Left lung (tissue), 10 donors: ENCODE measurements around the gene TMC2. TPM values are rescaled to one million over a fixed set of nuclear protein-coding genes. Genes with fewer than 3 reads are reported as not detected.

ENCODE experiments used
- ATAC-seq: fragments of 200-7000 bp; cut with Tn5 transposase; one replicate; pipeline ENCODE4 v1.9.1; 2020; ENCODE audit warnings: moderate library complexity
- DNase-seq, 4 donors: peaks; one replicate each; pipeline ENCODE4 v3.0.0-alpha.2; 2013 to 2020
- H3K27ac ChIP-seq, 2 donors: fragments of 200-600 bp; sonication (generic) in 1 of 2; one replicate each; pipeline versions ENCODE4 v1.5.0 to v1.8.0; 2020 to 2021
- H3K27me3 ChIP-seq, 2 donors: fragments of 200-600 bp; sonication (generic) in 1 of 2; one replicate each; pipeline versions ENCODE4 v1.5.0 to v1.8.0; 2020 to 2021
- H3K36me3 ChIP-seq, 2 donors: fragments of 200-600 bp; sonication (generic) in 1 of 2; one replicate each; pipeline versions ENCODE4 v1.5.0 to v1.8.0; 2020 to 2021
- H3K4me1 ChIP-seq, 2 donors: fragments of 200-600 bp; one replicate each; pipeline ENCODE4 v1.8.0; 2021
- H3K4me3 ChIP-seq, 2 donors: fragments of 200-600 bp; sonication (generic) in 1 of 2; one replicate each; pipeline versions ENCODE4 v1.5.0 to v1.8.0; 2020 to 2021; ENCODE audit warnings: mild to moderate bottlenecking in 1 of 2
- H3K9me3 ChIP-seq, 2 donors: fragments of 200-600 bp; sonication (generic) in 1 of 2; one replicate each; pipeline versions ENCODE4 v1.5.0 to v1.8.0; 2020 to 2021
- intact Hi-C, 2 donors: fragments of 100-400 bp; cut with DNase I; formaldehyde crosslinking; loops; one replicate each; pipeline versions ENCODE4 v1.11.2 to v1.14.2; 2022
- polyA plus RNA-seq, 6 donors: library from polyadenylated mRNA; unstranded; fragments of 120-200 nt; gene quantifications; one replicate each; pipeline ENCODE4 v1.2.1, GENCODE V29; 2013; ENCODE audit not compliant: insufficient read length in 6 of 6
- total RNA-seq, 2 donors: library from RNA; stranded (reverse); fragmentation: NEBNext Ultra II Directional; extraction: Animal tissue kit (Norgen Biotek cat#: 25700); gene quantifications; one replicate each; pipeline ENCODE4 v1.2.1, GENCODE V29; 2021
- TF ChIP-seq, protein P1 (sequence below), 2 donors: fragments of 200-600 bp; sonication (generic) in 1 of 2; IDR thresholded peaks; one replicate each; pipeline versions ENCODE4 v1.5.0 to v1.8.0; 2021; ENCODE audit warnings: antibody characterized with exemption in 2 of 2
- donor health status: DM: no; HTN: yes; CAD: no.
- donor health status: DM: no; HTN: no; CAD: no.

The TMC2 gene
- total and polyA plus RNA-seq, 8 donors = 0.10 to 0.37 (median 0.21) TPM; not detected in 1

DNA sequence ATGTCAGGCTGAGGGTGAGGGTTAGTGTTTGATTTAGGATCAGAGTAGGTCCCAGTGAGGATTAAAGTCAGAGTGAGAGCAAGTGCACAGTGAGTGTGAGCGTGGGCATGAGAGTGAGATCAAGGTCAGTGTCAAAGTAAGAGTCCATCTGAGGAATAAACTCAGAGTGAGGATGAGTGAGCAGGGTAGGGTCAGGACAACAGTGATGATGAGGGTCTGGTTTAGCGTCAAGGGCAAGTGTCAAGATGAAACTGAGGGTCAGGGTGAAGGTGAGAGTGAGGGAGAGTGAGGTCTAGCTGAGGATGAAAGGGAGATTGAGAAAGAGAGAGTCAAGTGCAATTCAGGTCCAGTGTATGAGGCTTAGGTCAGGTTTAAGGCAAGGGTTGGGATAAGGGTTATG lies 20.0 kb upstream of the TMC2 start:
- Histone ChIP-seq H3K36me3 (no peaks in the 10 kb centered on the region), H3K9me3 (no peaks in the 10 kb centered on the region), H3K4me1 (no peaks in the 10 kb centered on the region), H3K27me3 (no peaks in the 10 kb centered on the region), H3K4me3 (no peak overlapping the region), H3K27ac (no peak overlapping the region)
- intact Hi-C loops = no loop called here
- DNase-seq (no peak), ATAC-seq (no peak)
- TF ChIP-seq, protein P1, sequence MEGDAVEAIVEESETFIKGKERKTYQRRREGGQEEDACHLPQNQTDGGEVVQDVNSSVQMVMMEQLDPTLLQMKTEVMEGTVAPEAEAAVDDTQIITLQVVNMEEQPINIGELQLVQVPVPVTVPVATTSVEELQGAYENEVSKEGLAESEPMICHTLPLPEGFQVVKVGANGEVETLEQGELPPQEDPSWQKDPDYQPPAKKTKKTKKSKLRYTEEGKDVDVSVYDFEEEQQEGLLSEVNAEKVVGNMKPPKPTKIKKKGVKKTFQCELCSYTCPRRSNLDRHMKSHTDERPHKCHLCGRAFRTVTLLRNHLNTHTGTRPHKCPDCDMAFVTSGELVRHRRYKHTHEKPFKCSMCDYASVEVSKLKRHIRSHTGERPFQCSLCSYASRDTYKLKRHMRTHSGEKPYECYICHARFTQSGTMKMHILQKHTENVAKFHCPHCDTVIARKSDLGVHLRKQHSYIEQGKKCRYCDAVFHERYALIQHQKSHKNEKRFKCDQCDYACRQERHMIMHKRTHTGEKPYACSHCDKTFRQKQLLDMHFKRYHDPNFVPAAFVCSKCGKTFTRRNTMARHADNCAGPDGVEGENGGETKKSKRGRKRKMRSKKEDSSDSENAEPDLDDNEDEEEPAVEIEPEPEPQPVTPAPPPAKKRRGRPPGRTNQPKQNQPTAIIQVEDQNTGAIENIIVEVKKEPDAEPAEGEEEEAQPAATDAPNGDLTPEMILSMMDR (IDR thresholded peaks at IDR 0.05) = no peak

DNA sequence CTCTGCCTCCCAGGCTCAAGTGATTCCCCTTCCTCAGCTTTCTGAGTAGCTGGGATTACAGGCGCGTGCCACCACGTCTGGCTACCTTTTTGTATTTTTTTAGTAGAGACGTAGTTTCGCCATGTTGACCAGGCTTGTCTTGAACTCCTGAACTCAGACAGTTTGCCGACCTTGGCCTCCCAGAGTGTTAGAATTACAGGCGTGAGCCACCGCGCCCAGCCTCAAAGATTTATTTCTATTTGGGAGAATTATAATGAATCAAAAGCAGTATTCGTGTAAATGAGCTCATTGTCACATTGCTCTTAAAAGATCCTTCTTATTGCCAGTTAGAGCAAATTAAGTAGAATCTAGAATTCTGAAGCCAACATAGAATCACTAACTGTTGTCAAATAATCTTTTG lies 18.3 kb upstream of the TMC2 start:
- Histone ChIP-seq H3K27ac (no peak overlapping the region), H3K36me3 (no peaks in the 10 kb centered on the region), H3K27me3 (no peaks in the 10 kb centered on the region), H3K4me3 (no peak overlapping the region), H3K4me1 (peaks cover 0 to 2% of the 10 kb centered on the region in 2 donors), H3K9me3 (no peaks in the 10 kb centered on the region)
- intact Hi-C loops = no loop called here
- ATAC-seq (no peak), DNase-seq (no peak)
- TF ChIP-seq, protein P1 (IDR thresholded peaks at IDR 0.05) = no peak

DNA sequence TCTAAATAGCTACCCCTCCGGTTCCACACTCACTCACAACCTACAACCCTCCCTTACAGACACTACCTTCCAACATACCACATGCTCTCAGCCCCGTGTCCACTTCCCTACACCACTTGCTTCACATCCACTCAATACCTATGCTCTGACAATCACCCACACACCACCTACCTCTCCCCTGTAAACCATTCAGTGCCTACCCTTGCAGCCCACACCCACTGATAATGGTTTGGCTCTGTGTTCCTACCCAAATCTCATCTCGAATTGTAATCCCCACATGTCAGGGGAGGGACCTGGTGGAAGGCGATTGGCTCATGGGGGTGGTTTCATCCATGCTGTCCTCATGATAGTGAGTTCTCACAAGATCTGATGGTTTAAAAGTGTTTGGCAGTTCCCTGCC lies 17.8 kb upstream of the TMC2 start:
- intact Hi-C loops = no loop called here
- no peaks in the 10 kb centered on the region for H3K27me3 ChIP-seq
- H3K4me1 ChIP-seq = peaks cover 0 to 2% of the 10 kb centered on the region in 2 donors
- TF ChIP-seq, protein P1 (IDR thresholded peaks at IDR 0.05) = no peak
- no peaks in the 10 kb centered on the region for H3K9me3 ChIP-seq
- no peak overlapping the region for H3K4me3 ChIP-seq
- no peaks in the 10 kb centered on the region for H3K36me3 ChIP-seq
- ATAC-seq = no peak
- no peak for DNase-seq
- no peak overlapping the region for H3K27ac ChIP-seq

DNA sequence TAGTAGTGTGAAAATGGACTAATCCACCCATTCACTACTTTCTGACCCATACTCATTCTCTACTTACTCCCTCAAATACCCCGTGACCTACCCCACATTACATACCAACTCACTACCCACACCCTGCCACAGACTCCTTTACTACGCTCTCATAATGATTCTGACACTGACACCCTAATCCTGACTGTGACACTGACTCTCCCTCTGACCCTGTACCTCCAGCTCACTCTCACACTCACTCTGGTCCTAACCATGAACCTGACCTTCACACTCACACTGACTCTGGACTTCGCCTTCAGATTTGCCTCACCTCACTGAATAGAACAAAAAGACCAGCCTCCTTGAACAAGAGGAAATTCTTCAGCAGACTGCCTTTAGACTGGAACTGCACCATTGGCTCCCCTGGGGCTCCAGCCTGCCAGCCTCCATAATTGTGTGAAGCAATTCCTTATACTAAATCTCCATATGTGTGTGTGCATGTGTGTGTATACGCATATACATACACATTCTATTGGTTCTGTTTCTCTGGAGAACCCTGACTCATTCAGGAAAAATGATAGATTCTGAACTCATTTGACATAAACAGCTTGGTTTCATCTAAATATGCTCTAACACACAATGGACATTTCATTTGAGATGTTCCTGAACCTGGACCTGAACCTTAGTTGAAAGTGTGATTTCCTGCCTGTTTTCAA lies 17.1 kb upstream of the TMC2 start:
- H3K4me3 ChIP-seq = no peak overlapping the region
- no peaks in the 10 kb centered on the region for H3K9me3 ChIP-seq
- no peaks in the 10 kb centered on the region for H3K27me3 ChIP-seq
- intact Hi-C loops = no loop called here
- no peak overlapping the region for H3K27ac ChIP-seq
- H3K36me3 ChIP-seq = no peaks in the 10 kb centered on the region
- TF ChIP-seq, protein P1 (IDR thresholded peaks at IDR 0.05) = no peak
- peaks cover 0 to 9% of the 10 kb centered on the region in 2 donors for H3K4me1 ChIP-seq
- DNase-seq (no peak), ATAC-seq (no peak)

DNA sequence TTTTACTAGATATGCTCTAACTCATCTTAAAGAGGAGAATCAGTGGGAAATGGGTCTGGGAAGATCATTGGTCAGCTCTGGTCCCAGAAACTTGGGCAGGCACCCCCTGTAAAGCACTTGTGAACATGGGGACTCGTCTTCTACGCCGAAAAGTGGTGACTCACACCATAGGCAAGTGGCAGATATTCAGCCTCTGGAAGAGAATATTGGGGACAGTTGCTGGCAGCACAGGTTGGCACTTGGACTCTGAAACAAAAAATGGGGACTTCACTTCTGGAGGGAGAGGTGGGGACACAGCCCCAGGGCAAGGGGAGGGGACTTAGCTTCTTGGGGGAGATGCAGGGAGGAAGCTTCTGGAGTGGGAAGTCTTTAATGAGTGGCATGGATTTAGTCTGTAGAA lies 15.8 kb upstream of the TMC2 start:
- H3K4me3 ChIP-seq = no peak overlapping the region
- no peaks in the 10 kb centered on the region for H3K9me3 ChIP-seq
- H3K27ac ChIP-seq = no peak overlapping the region
- ATAC-seq (no peak), DNase-seq (no peak)
- peaks cover 0 to 10% of the 10 kb centered on the region in 2 donors for H3K27me3 ChIP-seq
- TF ChIP-seq, protein P1 (IDR thresholded peaks at IDR 0.05) = no peak
- no peaks in the 10 kb centered on the region for H3K36me3 ChIP-seq
- H3K4me1 ChIP-seq = peaks cover 0 to 16% of the 10 kb centered on the region in 2 donors
- intact Hi-C loops = loop anchor here in 1 of 2 donors (10.0 kb wide), 1 partner anchor 124 kb away; no protein-coding TSS in a partner anchor
